ENCODE results near the gene HOXA5. TPM values are rescaled to one million over a fixed set of nuclear protein-coding genes. Genes with fewer than 3 reads are reported as not detected.
A peak's percentile ranks its signal among the peaks of the same experiment; 100 is the strongest.

The HOXA5 gene
- total RNA-seq, 1 experiment from 2014 or later, result 0.79 TPM

- peak overlapping the region; percentile 57 for H3K4me3 ChIP-seq
Observed at GRCh38 chr7:27171325-27171636, 27.8 kb upstream of the HOXA5 start.

GRCh38 chr7:27170426-27171324 is 27.2 kb upstream of the HOXA5 start:
- H3K36me3 ChIP-seq, result peaks cover 36% of the 10 kb centered on the region
- H3K9me3 ChIP-seq (replicated peaks), result no peaks in the 10 kb centered on the region
- H3K27ac ChIP-seq, result peak overlapping the region; percentile 93
- H3K4me3 ChIP-seq, result peak overlapping the region; percentile 57
- DNase-seq (ENCODE audit: low read depth in 1 of 2, low spot score in 2 of 2), result peak in 1 of 2 experiments; percentile 83
- no peaks in the 10 kb centered on the region for H3K27me3 ChIP-seq (replicated peaks)
- peaks cover 63% of the 10 kb centered on the region for H3K4me1 ChIP-seq (replicated peaks)

More at GRCh38 chr7:27171325-27171636, 27.8 kb upstream of the HOXA5 start:
- no peaks in the 10 kb centered on the region for H3K27me3 ChIP-seq (replicated peaks)
- peak overlapping the region; percentile 93 for H3K27ac ChIP-seq
- no peak for DNase-seq (ENCODE audit: low read depth in 1 of 2, low spot score in 2 of 2)
- H3K4me1 ChIP-seq (replicated peaks), result peaks cover 63% of the 10 kb centered on the region
- H3K36me3 ChIP-seq, result peaks cover 36% of the 10 kb centered on the region
- H3K9me3 ChIP-seq (replicated peaks), result no peaks in the 10 kb centered on the region

- peak; percentile 64 to 78 for DNase-seq (ENCODE audit: low read depth in 1 of 2, low spot score in 2 of 2)
- H3K4me3 ChIP-seq, result peak overlapping the region; percentile 57
- peak overlapping the region; percentile 93 for H3K27ac ChIP-seq
- no peaks in the 10 kb centered on the region for H3K9me3 ChIP-seq (replicated peaks)
- H3K36me3 ChIP-seq, result peaks cover 35% of the 10 kb centered on the region
- H3K27me3 ChIP-seq (replicated peaks), result no peaks in the 10 kb centered on the region
- peaks cover 59% of the 10 kb centered on the region for H3K4me1 ChIP-seq (replicated peaks)
Observed at GRCh38 chr7:27169658-27170425, 26.4 kb upstream of the HOXA5 start.

- H3K4me1 ChIP-seq (replicated peaks), result peaks cover 63% of the 10 kb centered on the region
- DNase-seq (ENCODE audit: low read depth in 1 of 2, low spot score in 2 of 2), result peak; percentile 72 to 93
- peak overlapping the region; percentile 93 for H3K27ac ChIP-seq
- H3K4me3 ChIP-seq, result peak overlapping the region; percentile 57
- no peaks in the 10 kb centered on the region for H3K27me3 ChIP-seq (replicated peaks)
- no peaks in the 10 kb centered on the region for H3K9me3 ChIP-seq (replicated peaks)
- peaks cover 42% of the 10 kb centered on the region for H3K36me3 ChIP-seq
Observed at GRCh38 chr7:27168265-27168947, 24.9 kb upstream of the HOXA5 start.

- Histone ChIP-seq H3K36me3 (peaks cover 44% of the 10 kb centered on the region), H3K4me3 (peak overlapping the region; percentile 57), H3K4me1 (replicated peaks) (peaks cover 67% of the 10 kb centered on the region), H3K27me3 (replicated peaks) (no peaks in the 10 kb centered on the region), H3K9me3 (replicated peaks) (no peaks in the 10 kb centered on the region), H3K27ac (peak overlapping the region; percentile 93)
- peak; percentile 71 to 92 for DNase-seq (ENCODE audit: low read depth in 1 of 2, low spot score in 2 of 2)
Observed at GRCh38 chr7:27167916-27168264, 24.4 kb upstream of the HOXA5 start.

GRCh38 chr7:27166531-27167505 is 23.3 kb upstream of the HOXA5 start:
- H3K27me3 ChIP-seq (replicated peaks), result no peaks in the 10 kb centered on the region
- peaks cover 61% of the 10 kb centered on the region for H3K4me1 ChIP-seq (replicated peaks)
- DNase-seq (ENCODE audit: low read depth in 1 of 2, low spot score in 2 of 2), result peak; percentile 83 to 86
- H3K27ac ChIP-seq, result peak overlapping the region; percentile 93
- peak overlapping the region; percentile 57 for H3K4me3 ChIP-seq
- peaks cover 47% of the 10 kb centered on the region for H3K36me3 ChIP-seq
- no peaks in the 10 kb centered on the region for H3K9me3 ChIP-seq (replicated peaks)

- peak overlapping the region; percentile 57 for H3K4me3 ChIP-seq
- no peaks in the 10 kb centered on the region for H3K27me3 ChIP-seq (replicated peaks)
- H3K9me3 ChIP-seq (replicated peaks), result no peaks in the 10 kb centered on the region
- peak overlapping the region; percentile 93 for H3K27ac ChIP-seq
- peaks cover 59% of the 10 kb centered on the region for H3K4me1 ChIP-seq (replicated peaks)
- no peak for DNase-seq (ENCODE audit: low read depth in 1 of 2, low spot score in 2 of 2)
- H3K36me3 ChIP-seq, result peaks cover 41% of the 10 kb centered on the region
Observed at GRCh38 chr7:27165996-27166530, 22.6 kb upstream of the HOXA5 start.

GRCh38 chr7:27165089-27165995 is 21.9 kb upstream of the HOXA5 start, which contains the start of gene HOXA9:
Gene HOXA9 (minus strand): TSS chr7:27165537. CDS start chr7:27165457, 80 bp downstream.
- H3K9me3 ChIP-seq (replicated peaks), result no peaks in the 10 kb centered on the region
- H3K27me3 ChIP-seq (replicated peaks), result no peaks in the 10 kb centered on the region
- H3K4me1 ChIP-seq (replicated peaks), result peaks cover 64% of the 10 kb centered on the region
- DNase-seq (ENCODE audit: low read depth in 1 of 2, low spot score in 2 of 2), result peak; percentile 88 to 95
- H3K36me3 ChIP-seq, result peaks cover 41% of the 10 kb centered on the region
- peak within 1 kb of the TSS; percentile 57 for H3K4me3 ChIP-seq
- peak within 1 kb of the TSS; percentile 93 for H3K27ac ChIP-seq

- Histone ChIP-seq H3K9me3 (replicated peaks) (no peaks in the 10 kb centered on the region), H3K4me3 (peak overlapping the region; percentile 57), H3K27me3 (replicated peaks) (no peaks in the 10 kb centered on the region), H3K27ac (peak overlapping the region; percentile 93), H3K4me1 (replicated peaks) (peaks cover 65% of the 10 kb centered on the region), H3K36me3 (peaks cover 40% of the 10 kb centered on the region)
- peak in 1 of 2 experiments; percentile 71 for DNase-seq (ENCODE audit: low read depth in 1 of 2, low spot score in 2 of 2)
Observed at GRCh38 chr7:27164367-27165088, 21.0 kb upstream of the HOXA5 start.

GRCh38 chr7:27164045-27164366 is 20.5 kb upstream of the HOXA5 start:
- no peaks in the 10 kb centered on the region for H3K27me3 ChIP-seq (replicated peaks)
- DNase-seq (ENCODE audit: low read depth in 1 of 2, low spot score in 2 of 2), result no peak
- peaks cover 61% of the 10 kb centered on the region for H3K4me1 ChIP-seq (replicated peaks)
- no peaks in the 10 kb centered on the region for H3K9me3 ChIP-seq (replicated peaks)
- H3K4me3 ChIP-seq, result peak overlapping the region; percentile 57
- H3K27ac ChIP-seq, result no peak overlapping the region
- H3K36me3 ChIP-seq, result peaks cover 35% of the 10 kb centered on the region

- DNase-seq (ENCODE audit: low read depth in 1 of 2, low spot score in 2 of 2), result peak in 1 of 2 experiments; percentile 11
- no peak overlapping the region for H3K27ac ChIP-seq
- no peaks in the 10 kb centered on the region for H3K27me3 ChIP-seq (replicated peaks)
- H3K36me3 ChIP-seq, result peaks cover 31% of the 10 kb centered on the region
- H3K4me3 ChIP-seq, result peak overlapping the region; percentile 57
- H3K9me3 ChIP-seq (replicated peaks), result no peaks in the 10 kb centered on the region
- H3K4me1 ChIP-seq (replicated peaks), result peaks cover 57% of the 10 kb centered on the region
Observed at GRCh38 chr7:27163288-27164044, 20.0 kb upstream of the HOXA5 start.
